ENCODE data around the gene ZNF267. TPM values are rescaled to one million over a fixed set of nuclear protein-coding genes. Genes with fewer than 3 reads are reported as not detected.

ZNF267 gene
- total and polyA plus RNA-seq, 2 of the 8 experiments (the other 6 are each of a cell fraction or from before 2014, with no cell fraction given) = 5.5 to 28.3 TPM

GRCh38 chr16:31886227-31886626 is 12.6 kb downstream of the ZNF267 start (continued):
- TF ChIP-seq RNF2 (IDR thresholded peaks at IDR 0.05; ENCODE audit: borderline replicate concordance, low read depth, low read length, missing control alignments, poor library complexity, severe bottlenecking) (no peak), RXRA (IDR thresholded peaks at IDR 0.05; ENCODE audit: insufficient read depth, low read depth, low read length) (no peak), ASH2L (IDR thresholded peaks at IDR 0.05; ENCODE audit: low read length) (no peak), EGR1 (IDR thresholded peaks at IDR 0.05; ENCODE audit: borderline replicate concordance, low read depth, low read length) (no peak), SP2 (IDR thresholded peaks at IDR 0.05; ENCODE audit: low read length) (no peak)
- TF ChIP-seq, protein P1, sequence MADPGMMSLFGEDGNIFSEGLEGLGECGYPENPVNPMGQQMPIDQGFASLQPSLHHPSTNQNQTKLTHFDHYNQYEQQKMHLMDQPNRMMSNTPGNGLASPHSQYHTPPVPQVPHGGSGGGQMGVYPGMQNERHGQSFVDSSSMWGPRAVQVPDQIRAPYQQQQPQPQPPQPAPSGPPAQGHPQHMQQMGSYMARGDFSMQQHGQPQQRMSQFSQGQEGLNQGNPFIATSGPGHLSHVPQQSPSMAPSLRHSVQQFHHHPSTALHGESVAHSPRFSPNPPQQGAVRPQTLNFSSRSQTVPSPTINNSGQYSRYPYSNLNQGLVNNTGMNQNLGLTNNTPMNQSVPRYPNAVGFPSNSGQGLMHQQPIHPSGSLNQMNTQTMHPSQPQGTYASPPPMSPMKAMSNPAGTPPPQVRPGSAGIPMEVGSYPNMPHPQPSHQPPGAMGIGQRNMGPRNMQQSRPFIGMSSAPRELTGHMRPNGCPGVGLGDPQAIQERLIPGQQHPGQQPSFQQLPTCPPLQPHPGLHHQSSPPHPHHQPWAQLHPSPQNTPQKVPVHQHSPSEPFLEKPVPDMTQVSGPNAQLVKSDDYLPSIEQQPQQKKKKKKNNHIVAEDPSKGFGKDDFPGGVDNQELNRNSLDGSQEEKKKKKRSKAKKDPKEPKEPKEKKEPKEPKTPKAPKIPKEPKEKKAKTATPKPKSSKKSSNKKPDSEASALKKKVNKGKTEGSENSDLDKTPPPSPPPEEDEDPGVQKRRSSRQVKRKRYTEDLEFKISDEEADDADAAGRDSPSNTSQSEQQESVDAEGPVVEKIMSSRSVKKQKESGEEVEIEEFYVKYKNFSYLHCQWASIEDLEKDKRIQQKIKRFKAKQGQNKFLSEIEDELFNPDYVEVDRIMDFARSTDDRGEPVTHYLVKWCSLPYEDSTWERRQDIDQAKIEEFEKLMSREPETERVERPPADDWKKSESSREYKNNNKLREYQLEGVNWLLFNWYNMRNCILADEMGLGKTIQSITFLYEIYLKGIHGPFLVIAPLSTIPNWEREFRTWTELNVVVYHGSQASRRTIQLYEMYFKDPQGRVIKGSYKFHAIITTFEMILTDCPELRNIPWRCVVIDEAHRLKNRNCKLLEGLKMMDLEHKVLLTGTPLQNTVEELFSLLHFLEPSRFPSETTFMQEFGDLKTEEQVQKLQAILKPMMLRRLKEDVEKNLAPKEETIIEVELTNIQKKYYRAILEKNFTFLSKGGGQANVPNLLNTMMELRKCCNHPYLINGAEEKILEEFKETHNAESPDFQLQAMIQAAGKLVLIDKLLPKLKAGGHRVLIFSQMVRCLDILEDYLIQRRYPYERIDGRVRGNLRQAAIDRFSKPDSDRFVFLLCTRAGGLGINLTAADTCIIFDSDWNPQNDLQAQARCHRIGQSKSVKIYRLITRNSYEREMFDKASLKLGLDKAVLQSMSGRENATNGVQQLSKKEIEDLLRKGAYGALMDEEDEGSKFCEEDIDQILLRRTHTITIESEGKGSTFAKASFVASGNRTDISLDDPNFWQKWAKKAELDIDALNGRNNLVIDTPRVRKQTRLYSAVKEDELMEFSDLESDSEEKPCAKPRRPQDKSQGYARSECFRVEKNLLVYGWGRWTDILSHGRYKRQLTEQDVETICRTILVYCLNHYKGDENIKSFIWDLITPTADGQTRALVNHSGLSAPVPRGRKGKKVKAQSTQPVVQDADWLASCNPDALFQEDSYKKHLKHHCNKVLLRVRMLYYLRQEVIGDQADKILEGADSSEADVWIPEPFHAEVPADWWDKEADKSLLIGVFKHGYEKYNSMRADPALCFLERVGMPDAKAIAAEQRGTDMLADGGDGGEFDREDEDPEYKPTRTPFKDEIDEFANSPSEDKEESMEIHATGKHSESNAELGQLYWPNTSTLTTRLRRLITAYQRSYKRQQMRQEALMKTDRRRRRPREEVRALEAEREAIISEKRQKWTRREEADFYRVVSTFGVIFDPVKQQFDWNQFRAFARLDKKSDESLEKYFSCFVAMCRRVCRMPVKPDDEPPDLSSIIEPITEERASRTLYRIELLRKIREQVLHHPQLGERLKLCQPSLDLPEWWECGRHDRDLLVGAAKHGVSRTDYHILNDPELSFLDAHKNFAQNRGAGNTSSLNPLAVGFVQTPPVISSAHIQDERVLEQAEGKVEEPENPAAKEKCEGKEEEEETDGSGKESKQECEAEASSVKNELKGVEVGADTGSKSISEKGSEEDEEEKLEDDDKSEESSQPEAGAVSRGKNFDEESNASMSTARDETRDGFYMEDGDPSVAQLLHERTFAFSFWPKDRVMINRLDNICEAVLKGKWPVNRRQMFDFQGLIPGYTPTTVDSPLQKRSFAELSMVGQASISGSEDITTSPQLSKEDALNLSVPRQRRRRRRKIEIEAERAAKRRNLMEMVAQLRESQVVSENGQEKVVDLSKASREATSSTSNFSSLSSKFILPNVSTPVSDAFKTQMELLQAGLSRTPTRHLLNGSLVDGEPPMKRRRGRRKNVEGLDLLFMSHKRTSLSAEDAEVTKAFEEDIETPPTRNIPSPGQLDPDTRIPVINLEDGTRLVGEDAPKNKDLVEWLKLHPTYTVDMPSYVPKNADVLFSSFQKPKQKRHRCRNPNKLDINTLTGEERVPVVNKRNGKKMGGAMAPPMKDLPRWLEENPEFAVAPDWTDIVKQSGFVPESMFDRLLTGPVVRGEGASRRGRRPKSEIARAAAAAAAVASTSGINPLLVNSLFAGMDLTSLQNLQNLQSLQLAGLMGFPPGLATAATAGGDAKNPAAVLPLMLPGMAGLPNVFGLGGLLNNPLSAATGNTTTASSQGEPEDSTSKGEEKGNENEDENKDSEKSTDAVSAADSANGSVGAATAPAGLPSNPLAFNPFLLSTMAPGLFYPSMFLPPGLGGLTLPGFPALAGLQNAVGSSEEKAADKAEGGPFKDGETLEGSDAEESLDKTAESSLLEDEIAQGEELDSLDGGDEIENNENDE (IDR thresholded peaks at IDR 0.05; ENCODE audit: insufficient replicate concordance, low read length) = no peak
